Germinal center (tissue), 1 donor: ENCODE data around the gene RAB8A.

Experiments
- DNase-seq: peaks from one replicate; pipeline ENCODE4 v3.0.0; 2012; ENCODE audit warnings: mixed read lengths, low spot score

The RAB8A gene

GRCh38 chr19:16142032-16142580 lies 30.4 kb downstream of the RAB8A start:
- DNase-seq, result no peak

GRCh38 chr19:16143399-16144215 lies 31.9 kb downstream of the RAB8A start, which contains the start of gene HSH2D:
TSS of gene HSH2D (plus strand) at chr19:16143685. CDS start at chr19:16148751, 5,066 bp downstream.
- peak; percentile 87 for DNase-seq

GRCh38 chr19:16144216-16144581 lies 32.5 kb downstream of the RAB8A start:
- no peak for DNase-seq

GRCh38 chr19:16146112-16146511 lies 34.4 kb downstream of the RAB8A start:
- DNase-seq, result no peak

GRCh38 chr19:16148443-16149229 lies 36.9 kb downstream of the RAB8A start:
- no peak for DNase-seq

- DNase-seq, result no peak
Measured at GRCh38 chr19:16153582-16154336, 42.1 kb downstream of the RAB8A start.

GRCh38 chr19:16154557-16154956 lies 42.9 kb downstream of the RAB8A start:
- DNase-seq, result no peak

GRCh38 chr19:16155128-16155527 lies 43.4 kb downstream of the RAB8A start:
- DNase-seq, result no peak

GRCh38 chr19:16156904-16157303 lies 45.2 kb downstream of the RAB8A start:
- DNase-seq, result no peak

- DNase-seq, result no peak
Measured at GRCh38 chr19:16157601-16158000, 45.9 kb downstream of the RAB8A start.

- DNase-seq, result no peak
Measured at GRCh38 chr19:16159655-16160054, 48.0 kb downstream of the RAB8A start.

- DNase-seq, result no peak
Measured at GRCh38 chr19:16160445-16160942, 48.8 kb downstream of the RAB8A start.

GRCh38 chr19:16160943-16161560 lies 49.4 kb downstream of the RAB8A start:
- DNase-seq, result no peak

GRCh38 chr19:16161840-16162239 lies 50.2 kb downstream of the RAB8A start:
- no peak for DNase-seq

GRCh38 chr19:16164222-16164890 lies 52.7 kb downstream of the RAB8A start:
- no peak for DNase-seq

- DNase-seq, result no peak
Measured at GRCh38 chr19:16166417-16166816, 54.7 kb downstream of the RAB8A start.

- no peak for DNase-seq
Measured at GRCh38 chr19:16167055-16167454, 55.4 kb downstream of the RAB8A start.

GRCh38 chr19:16168465-16169081 lies 56.9 kb downstream of the RAB8A start:
- DNase-seq, result no peak

GRCh38 chr19:16170134-16170533 lies 58.4 kb downstream of the RAB8A start:
- DNase-seq, result no peak

GRCh38 chr19:16175954-16176353 lies 64.3 kb downstream of the RAB8A start:
- DNase-seq, result no peak
